NCI-H524 treated with DMSO at 0.1 percent for 48 hours (cell line): ENCODE results near the gene STK32C.
"Not testable (repeated sequence)": the region's sequence is repeated elsewhere in the genome, so short reads cannot be mapped to it uniquely, and the experiment has no call there.

ENCODE experiments used
- DNase-seq: peaks from one replicate; lab custom pipeline; 2025; lab: John Stamatoyannopoulos, UW

Gene STK32C

GRCh38 chr10:132301371-132302330 is 6.1 kb downstream of the STK32C start:
- no peak for DNase-seq

- DNase-seq: no peak
Measured at GRCh38 chr10:132300582-132300981, 7.2 kb downstream of the STK32C start.

GRCh38 chr10:132299371-132300336 is 8.1 kb downstream of the STK32C start:
- DNase-seq: no peak

GRCh38 chr10:132298038-132298881 is 9.5 kb downstream of the STK32C start:
- DNase-seq: no peak

GRCh38 chr10:132297526-132297925 is 10.2 kb downstream of the STK32C start:
- DNase-seq: no peak

- DNase-seq: no peak
Measured at GRCh38 chr10:132296666-132297443, 10.9 kb downstream of the STK32C start.

GRCh38 chr10:132295481-132295880 is 12.3 kb downstream of the STK32C start:
- not testable (repeated sequence) for DNase-seq

GRCh38 chr10:132294561-132295318 is 13.0 kb downstream of the STK32C start:
- DNase-seq: no peak

- DNase-seq: no peak
Measured at GRCh38 chr10:132293813-132294520, 13.8 kb downstream of the STK32C start.

- no peak for DNase-seq
Measured at GRCh38 chr10:132293201-132293812, 14.4 kb downstream of the STK32C start.

GRCh38 chr10:132292287-132293200 is 15.2 kb downstream of the STK32C start:
- DNase-seq: no peak

GRCh38 chr10:132291826-132292225 is 15.9 kb downstream of the STK32C start:
- no peak for DNase-seq

- no peak for DNase-seq
Measured at GRCh38 chr10:132290631-132291030, 17.1 kb downstream of the STK32C start.

- no peak for DNase-seq
Measured at GRCh38 chr10:132289439-132289838, 18.3 kb downstream of the STK32C start.

GRCh38 chr10:132283604-132284382 is 24.0 kb downstream of the STK32C start:
- DNase-seq: no peak

- no peak for DNase-seq
Measured at GRCh38 chr10:132282667-132283603, 24.8 kb downstream of the STK32C start.
